Effector CD8-positive, alpha-beta T cell (primary cell): ENCODE measurements around the gene PCDHA7.
"Not testable (repeated sequence)": the region's sequence is repeated elsewhere in the genome, so short reads cannot be mapped to it uniquely, and the experiment has no call there.

Experiments
- DNase-seq: peaks from one replicate; lab custom pipeline; 2025; lab: John Stamatoyannopoulos, UW

PCDHA7 gene

GRCh38 chr5:140857177-140857986, 23.3 kb downstream of the PCDHA7 start:
- DNase-seq, result no peak

- no peak for DNase-seq
These were observed 23.8 kb downstream of the PCDHA7 start for GRCh38 chr5:140857987-140858240.

- DNase-seq, result no peak
These were observed 28.6 kb downstream of the PCDHA7 start for GRCh38 chr5:140862441-140863295.

- no peak for DNase-seq
These were observed 34.9 kb downstream of the PCDHA7 start, which contains the start of gene PCDHA11 for GRCh38 chr5:140868721-140869554. Gene PCDHA11 (plus strand): TSS chr5:140868957. CDS start chr5:140869104, 147 bp downstream.

DNA sequence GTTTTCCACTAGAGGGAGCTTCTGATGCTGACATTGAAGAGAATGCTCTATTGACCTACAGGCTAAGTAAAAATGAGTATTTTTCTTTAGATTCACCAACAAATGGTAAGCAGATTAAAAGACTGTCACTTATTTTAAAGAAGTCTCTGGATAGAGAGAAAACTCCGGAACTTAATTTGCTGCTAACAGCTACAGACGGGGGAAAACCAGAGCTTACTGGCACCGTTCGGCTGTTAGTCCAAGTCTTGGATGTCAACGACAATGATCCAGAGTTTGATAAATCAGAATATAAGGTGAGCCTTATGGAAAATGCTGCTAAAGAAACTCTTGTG, 35.5 kb downstream of the PCDHA7 start:
- no peak for DNase-seq

GRCh38 chr5:140870221-140871201, 36.4 kb downstream of the PCDHA7 start:
- no peak for DNase-seq

DNA sequence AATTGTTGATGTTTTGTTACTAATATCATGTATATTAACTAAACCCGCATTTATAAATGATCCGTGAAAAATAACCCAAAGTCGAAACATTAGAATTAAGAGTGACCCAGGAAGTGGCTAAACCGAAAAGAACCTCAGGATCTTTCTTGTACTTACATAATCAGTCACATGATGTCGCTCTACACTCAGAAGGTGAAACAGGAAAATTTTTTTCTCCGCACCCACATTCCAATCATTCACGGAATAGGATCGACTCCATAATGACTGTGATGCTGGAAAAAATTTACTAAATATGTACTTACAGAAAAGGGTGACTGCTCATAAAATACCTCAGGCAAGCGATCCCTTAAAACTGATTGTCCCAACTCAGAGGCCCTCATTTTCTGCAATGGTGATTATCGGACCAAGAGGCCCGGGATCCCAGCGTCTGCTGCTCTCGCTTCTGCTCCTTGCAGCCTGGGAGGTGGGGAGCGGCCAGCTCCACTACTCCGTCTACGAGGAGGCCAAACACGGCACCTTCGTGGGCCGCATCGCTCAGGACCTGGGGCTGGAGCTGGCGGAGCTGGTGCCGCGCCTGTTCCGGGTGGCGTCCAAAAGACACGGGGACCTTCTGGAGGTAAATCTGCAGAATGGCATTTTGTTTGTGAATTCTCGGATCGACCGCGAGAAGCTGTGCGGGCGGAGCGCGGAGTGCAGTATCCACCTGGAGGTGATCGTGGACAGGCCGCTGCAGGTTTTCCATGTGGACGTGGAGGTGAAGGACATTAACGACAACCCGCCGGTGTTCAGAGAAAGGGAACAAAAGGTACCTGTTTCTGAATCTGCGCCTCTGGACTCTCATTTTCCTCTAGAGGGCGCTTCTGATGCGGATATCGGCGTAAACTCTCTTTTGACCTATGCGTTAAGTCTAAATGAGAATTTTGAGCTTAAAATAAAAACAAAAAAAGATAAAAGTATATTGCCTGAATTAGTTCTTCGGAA, 41.3 kb downstream of the PCDHA7 start, which contains the start of gene PCDHA12:
Gene PCDHA12, plus strand, starts transcription at position 224 of the 981 bp plus-strand sequence. Its CDS starts 165 bp downstream, at position 389.
- DNase-seq, result no peak

DNA sequence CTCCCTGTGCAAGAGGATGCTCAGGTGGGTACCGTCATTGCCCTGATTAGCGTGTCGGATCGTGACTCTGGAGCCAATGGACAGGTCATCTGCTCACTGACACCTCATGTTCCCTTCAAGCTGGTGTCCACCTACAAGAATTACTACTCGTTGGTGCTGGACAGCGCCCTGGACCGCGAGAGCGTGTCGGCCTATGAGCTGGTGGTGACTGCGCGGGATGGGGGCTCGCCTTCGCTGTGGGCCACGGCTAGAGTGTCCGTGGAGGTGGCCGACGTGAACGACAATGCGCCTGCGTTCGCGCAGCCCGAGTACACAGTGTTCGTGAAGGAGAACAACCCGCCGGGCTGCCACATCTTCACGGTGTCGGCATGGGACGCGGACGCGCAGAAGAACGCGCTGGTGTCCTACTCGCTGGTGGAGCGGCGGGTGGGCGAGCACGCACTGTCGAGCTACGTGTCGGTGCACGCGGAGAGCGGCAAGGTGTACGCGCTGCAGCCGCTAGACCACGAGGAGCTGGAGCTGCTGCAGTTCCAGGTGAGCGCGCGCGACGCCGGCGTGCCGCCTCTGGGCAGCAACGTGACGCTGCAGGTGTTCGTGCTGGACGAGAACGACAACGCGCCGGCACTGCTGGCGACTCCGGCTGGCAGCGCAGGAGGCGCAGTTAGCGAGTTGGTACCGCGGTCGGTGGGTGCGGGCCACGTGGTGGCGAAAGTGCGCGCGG, 42.6 kb downstream of the PCDHA7 start:
- not testable (repeated sequence) for DNase-seq

DNA sequence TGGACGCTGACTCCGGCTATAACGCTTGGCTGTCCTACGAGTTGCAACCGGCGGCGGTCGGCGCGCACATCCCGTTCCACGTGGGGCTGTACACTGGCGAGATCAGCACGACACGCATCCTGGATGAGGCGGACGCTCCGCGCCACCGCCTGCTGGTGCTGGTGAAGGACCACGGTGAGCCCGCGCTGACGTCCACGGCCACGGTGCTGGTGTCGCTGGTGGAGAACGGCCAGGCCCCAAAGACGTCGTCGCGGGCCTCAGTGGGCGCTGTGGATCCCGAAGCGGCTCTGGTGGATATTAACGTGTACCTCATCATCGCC, 43.2 kb downstream of the PCDHA7 start:
- DNase-seq, result no peak

DNA sequence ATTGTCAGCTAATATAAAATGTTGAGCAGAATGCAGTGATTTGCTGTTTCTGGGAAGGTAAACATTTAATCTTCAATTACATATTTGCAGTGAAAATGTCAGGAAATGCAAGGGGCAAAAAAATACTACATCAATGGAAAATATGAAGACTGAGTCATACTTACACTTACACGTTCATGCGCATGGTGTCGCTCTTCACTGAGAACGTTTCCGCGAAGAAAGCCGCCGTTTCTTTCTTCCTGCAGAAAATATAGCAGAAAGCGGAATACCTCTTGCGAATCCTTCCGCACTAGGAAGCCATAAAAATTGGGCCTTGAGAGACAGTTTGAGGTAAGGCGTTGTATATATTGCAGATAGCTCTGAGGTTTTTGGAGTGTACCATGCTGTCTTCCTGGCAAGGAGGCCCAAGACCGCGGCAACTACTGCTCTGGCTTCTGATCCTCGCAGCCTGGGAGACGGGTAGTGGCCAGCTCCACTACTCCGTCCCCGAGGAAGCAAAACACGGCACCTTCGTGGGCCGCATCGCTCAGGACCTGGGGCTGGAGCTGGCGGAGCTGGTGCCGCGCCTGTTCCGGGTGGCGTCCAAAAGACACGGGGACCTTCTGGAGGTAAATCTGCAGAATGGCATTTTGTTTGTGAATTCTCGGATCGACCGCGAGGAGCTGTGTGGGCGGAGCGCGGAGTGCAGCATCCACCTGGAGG, 48.0 kb downstream of the PCDHA7 start, which contains the start of gene PCDHA13:
Gene PCDHA13, plus strand, starts transcription at position 236 of the 702 bp plus-strand sequence. Its CDS starts 145 bp downstream, at position 381.
- no peak for DNase-seq

DNA sequence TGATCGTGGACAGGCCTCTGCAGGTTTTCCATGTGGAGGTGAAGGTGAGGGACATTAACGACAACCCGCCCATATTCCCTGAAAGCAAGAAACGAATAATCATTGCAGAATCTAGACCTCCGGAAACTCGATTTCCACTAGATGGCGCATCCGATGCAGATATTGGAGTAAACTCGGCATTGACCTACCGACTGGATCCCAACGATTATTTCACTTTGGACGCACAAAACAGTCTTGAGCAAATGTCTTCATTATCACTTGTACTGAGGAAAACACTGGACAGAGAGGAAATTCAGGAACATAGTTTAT, 48.5 kb downstream of the PCDHA7 start:
- no peak for DNase-seq

- DNase-seq, result no peak
These were observed 49.3 kb downstream of the PCDHA7 start for GRCh38 chr5:140883373-140883772.

GRCh38 chr5:140883927-140884697, 50.0 kb downstream of the PCDHA7 start:
- no peak for DNase-seq
